Liver (tissue), 9 donors: Measurements from ENCODE around the gene DNAJC6. TPM values are rescaled to one million over a fixed set of nuclear protein-coding genes. Genes with fewer than 3 reads are reported as not detected.

Experiments used
- DNase-seq: peaks from one replicate; pipeline ENCODE4 v3.0.0-alpha.2; 2017; ENCODE audit warnings: low spot score
- H3K27ac ChIP-seq, 2 donors: one replicate each; pipeline ENCODE4 v1.7.0; 2013; ENCODE audit warnings: inconsistent platforms in 2 of 2, low read length in 2 of 2, control low read depth in 1 of 2, low read depth in 1 of 2, mild to moderate bottlenecking in 1 of 2
- H3K27me3 ChIP-seq, 4 donors: one replicate each; pipeline versions ENCODE4 v1.6.1 to v1.7.0; 2013; ENCODE audit warnings: low read length in 3 of 4, inconsistent platforms in 1 of 4, mild to moderate bottlenecking in 1 of 4, moderate library complexity in 1 of 4; ENCODE audit not compliant: control insufficient read depth in 4 of 4, insufficient read depth in 4 of 4
- H3K36me3 ChIP-seq, 4 donors: one replicate each; pipeline versions ENCODE4 v1.6.1 to v1.7.0; 2013; ENCODE audit warnings: low read length in 3 of 4, mild to moderate bottlenecking in 3 of 4, low read depth in 1 of 4, moderate library complexity in 1 of 4; ENCODE audit not compliant: control insufficient read depth in 4 of 4, insufficient read depth in 3 of 4
- H3K4me1 ChIP-seq, 4 donors: one replicate each; pipeline versions ENCODE4 v1.6.1 to v1.7.0; 2013; ENCODE audit warnings: low read length in 3 of 4, mild to moderate bottlenecking in 3 of 4, moderate library complexity in 1 of 4; ENCODE audit not compliant: control insufficient read depth in 4 of 4, insufficient read depth in 4 of 4
- H3K4me3 ChIP-seq, 3 donors: one replicate each; pipeline versions ENCODE4 v1.6.1 to v1.7.0; 2013; ENCODE audit warnings: low read length in 3 of 3, control low read depth in 1 of 3, low read depth in 1 of 3, mild to moderate bottlenecking in 1 of 3
- H3K9ac ChIP-seq, 2 donors: one replicate each; pipeline ENCODE4 v1.7.0; 2013; ENCODE audit warnings: low read length in 2 of 2, mild to moderate bottlenecking in 2 of 2, moderate library complexity in 2 of 2, control low read depth in 1 of 2, low read depth in 1 of 2
- H3K9me3 ChIP-seq, 4 donors: one replicate each; pipeline versions ENCODE4 v1.6.1 to v1.7.0; 2013; ENCODE audit warnings: low read length in 3 of 4; ENCODE audit not compliant: control insufficient read depth in 4 of 4
- CTCF ChIP-seq: fragments of 150-350 bp; IDR thresholded peaks from 2 replicates; pipeline ENCODE4 v1.5.1; 2017; ENCODE audit warnings: improper control_type of control experiment, low read depth, low read length; ENCODE audit not compliant: missing input control
- FOXA1 ChIP-seq: IDR thresholded peaks from 2 replicates; pipeline ENCODE4 v1.6.1; 2016; ENCODE audit warnings: antibody characterized with exemption
- FOXA2 ChIP-seq: IDR thresholded peaks from 2 replicates; pipeline ENCODE4 v1.6.1; 2016; ENCODE audit warnings: antibody characterized with exemption
- HNF4A ChIP-seq, 2 donors: conservative IDR thresholded peaks; 2 replicates each; pipeline ENCODE4 v1.6.1; 2016; ENCODE audit warnings: antibody characterized with exemption in 2 of 2, mild to moderate bottlenecking in 2 of 2
- HNF4G ChIP-seq: IDR thresholded peaks from 2 replicates; pipeline ENCODE4 v1.6.1; 2016; ENCODE audit warnings: antibody characterized with exemption
- JUND ChIP-seq, 2 donors: IDR thresholded peaks; 2 replicates each; pipeline ENCODE4 v1.6.1; 2016; ENCODE audit warnings: antibody characterized with exemption in 2 of 2
- RAD21 ChIP-seq, 2 donors: IDR thresholded peaks; 2 replicates each; pipeline ENCODE4 v1.6.1; 2016; ENCODE audit warnings: antibody characterized with exemption in 2 of 2, mild to moderate bottlenecking in 2 of 2
- REST ChIP-seq: IDR thresholded peaks from 2 replicates; pipeline ENCODE4 v1.6.1; 2016; ENCODE audit warnings: antibody characterized with exemption, mild to moderate bottlenecking
- RXRA ChIP-seq, 2 donors: IDR thresholded peaks; 2 replicates each; pipeline ENCODE4 v1.6.1; 2017 to 2018; ENCODE audit warnings: antibody characterized with exemption in 2 of 2, mild to moderate bottlenecking in 1 of 2
- SP1 ChIP-seq: IDR thresholded peaks from 2 replicates; pipeline ENCODE4 v1.6.1; 2018; ENCODE audit warnings: antibody characterized with exemption, mild to moderate bottlenecking
- YY1 ChIP-seq: IDR thresholded peaks from 2 replicates; pipeline ENCODE4 v1.6.1; 2016; ENCODE audit warnings: antibody characterized with exemption, mild to moderate bottlenecking
- WGBS: extraction: QIAGEN DNeasy Blood & Tissue Kit; methylation state at CpG from one replicate; pipeline ENCODE4 v1.1.7; 2013; 5-methylcytosine and 5-hydroxymethylcytosine counted together
- polyA plus RNA-seq, 2 donors: library from polyadenylated mRNA; stranded (reverse) in 1 of 2; unstranded in 1 of 2; fragments of 200-250 nt in 1 of 2; fragments of >200 nt in 1 of 2; fragmentation: Nextera tagmentation in 1 of 2; extraction: Ambion mirVana in 1 of 2; gene quantifications; one replicate each; pipeline versions ENCODE4 v1.2.1 to v1.2.3, GENCODE V29; 2013 to 2015
- total RNA-seq, 2 donors: library from RNA; depleted of rRNA; stranded (reverse); fragments of >200 nt; gene quantifications; one replicate each; pipeline ENCODE4 v1.2.3, GENCODE V29; 2014
- TF ChIP-seq, protein P1 (sequence below): IDR thresholded peaks from 2 replicates; pipeline ENCODE4 v1.6.1; 2016; ENCODE audit warnings: antibody characterized with exemption
- donor health status: healthy.
- donor health status: healthy.
- donor health status: healthy.
- donor health status: healthy.
- donor health status: healthy.

Gene DNAJC6
- total and polyA plus RNA-seq, 4 donors, result 0.15 to 35.0 (median 0.30) TPM

DNA sequence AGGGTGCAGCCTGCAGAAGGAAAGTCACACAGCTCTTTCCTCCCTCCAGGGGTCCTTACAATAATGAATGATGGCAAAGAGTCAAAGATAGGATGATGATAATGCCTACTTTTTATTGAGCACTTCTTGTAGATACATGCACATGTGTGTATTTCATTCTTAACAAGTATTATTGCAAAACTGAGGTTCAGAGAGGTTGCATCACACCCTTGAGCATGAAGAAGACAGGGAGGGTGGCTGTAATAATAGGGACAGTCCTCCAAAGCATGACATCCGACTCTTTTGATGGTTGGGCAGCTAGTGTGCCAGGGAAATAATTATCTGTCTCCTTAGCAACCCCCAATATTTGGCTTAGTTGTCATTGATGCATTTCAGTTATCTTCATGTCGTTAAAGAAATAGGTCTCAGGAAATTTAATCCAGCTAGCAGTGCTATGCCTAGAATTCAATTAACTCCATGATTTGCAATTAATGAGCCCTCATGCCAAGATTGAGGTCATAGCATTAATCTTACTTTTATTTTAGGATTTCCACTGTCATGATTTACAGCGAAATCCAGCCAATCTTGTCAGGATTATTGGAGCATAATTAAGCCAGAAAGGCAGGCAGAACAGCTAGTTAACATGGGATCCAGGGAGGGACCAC lies 35.0 kb downstream of the DNAJC6 start:
- no peaks in the 10 kb centered on the region for H3K27me3 ChIP-seq
- TF ChIP-seq, protein P1, sequence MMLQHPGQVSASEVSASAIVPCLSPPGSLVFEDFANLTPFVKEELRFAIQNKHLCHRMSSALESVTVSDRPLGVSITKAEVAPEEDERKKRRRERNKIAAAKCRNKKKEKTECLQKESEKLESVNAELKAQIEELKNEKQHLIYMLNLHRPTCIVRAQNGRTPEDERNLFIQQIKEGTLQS, result no peak
- TF ChIP-seq CTCF (no peak), RXRA (IDR thresholded peaks at IDR 0.05) (no peak), FOXA1 (no peak)
- H3K27ac ChIP-seq, result no peak overlapping the region
- H3K9ac ChIP-seq, result no peak overlapping the region
- DNase-seq, result no peak
- 83% methylated on average over 3 of the region's 3 CpGs for WGBS
- H3K9me3 ChIP-seq, result no peaks in the 10 kb centered on the region
- no peak overlapping the region for H3K4me3 ChIP-seq
- H3K4me1 ChIP-seq, result no peaks in the 10 kb centered on the region
- H3K36me3 ChIP-seq, result no peaks in the 10 kb centered on the region

DNA sequence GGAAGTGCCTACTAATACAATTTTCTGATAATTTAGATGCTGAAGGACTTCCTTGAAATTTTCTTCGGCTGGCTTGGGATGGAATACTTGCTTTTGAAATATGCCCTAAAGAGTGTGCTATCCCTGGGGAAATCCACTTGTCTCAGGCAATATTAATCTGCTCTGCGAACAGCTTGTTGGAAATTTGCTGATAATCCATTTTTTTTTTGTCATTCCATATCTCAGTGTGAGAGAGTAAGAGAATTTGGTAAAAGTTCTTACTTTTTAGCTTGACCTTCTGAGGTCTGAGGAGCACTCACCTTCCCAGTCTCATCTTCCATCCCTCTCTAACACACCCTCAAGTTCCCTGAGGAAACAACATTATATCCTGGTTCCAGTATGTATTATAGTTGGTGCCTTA lies 36.8 kb downstream of the DNAJC6 start:
- DNase-seq, result no peak
- no peaks in the 10 kb centered on the region for H3K27me3 ChIP-seq
- TF ChIP-seq JUND (IDR thresholded peaks at IDR 0.05), result no peak
- no peak overlapping the region for H3K9ac ChIP-seq
- H3K4me3 ChIP-seq, result no peak overlapping the region
- no peak overlapping the region for H3K27ac ChIP-seq
- no peaks in the 10 kb centered on the region for H3K4me1 ChIP-seq
- no peaks in the 10 kb centered on the region for H3K36me3 ChIP-seq
- WGBS, result 93% methylated on average over 2 of the region's 2 CpGs
- no peaks in the 10 kb centered on the region for H3K9me3 ChIP-seq

- TF ChIP-seq RXRA (IDR thresholded peaks at IDR 0.05) (no peak), HNF4G (no peak), CTCF (no peak), FOXA2 (no peak), RAD21 (IDR thresholded peaks at IDR 0.05) (no peak), JUND (IDR thresholded peaks at IDR 0.05) (no peak), REST (no peak), FOXA1 (no peak), SP1 (no peak), HNF4A (conservative IDR thresholded peaks at IDR 0.05) (no peak), YY1 (no peak)
- TF ChIP-seq, protein P1, result no peak
- DNase-seq, result no peak
- Histone ChIP-seq H3K4me3 (no peak overlapping the region), H3K4me1 (no peaks in the 10 kb centered on the region), H3K27me3 (no peaks in the 10 kb centered on the region), H3K9ac (no peak overlapping the region), H3K36me3 (no peaks in the 10 kb centered on the region), H3K27ac (no peak overlapping the region), H3K9me3 (no peaks in the 10 kb centered on the region)
- WGBS, result 95% methylated on average over 7 of the region's 7 CpGs
Observed at GRCh38 chr1:65355031-65355712, 45.8 kb downstream of the DNAJC6 start.
